ENCODE measurements around the gene PDE4D.
"Not testable (repeated sequence)": the region's sequence is repeated elsewhere in the genome, so short reads cannot be mapped to it uniquely, and the experiment has no call there.

The PDE4D gene

DNA sequence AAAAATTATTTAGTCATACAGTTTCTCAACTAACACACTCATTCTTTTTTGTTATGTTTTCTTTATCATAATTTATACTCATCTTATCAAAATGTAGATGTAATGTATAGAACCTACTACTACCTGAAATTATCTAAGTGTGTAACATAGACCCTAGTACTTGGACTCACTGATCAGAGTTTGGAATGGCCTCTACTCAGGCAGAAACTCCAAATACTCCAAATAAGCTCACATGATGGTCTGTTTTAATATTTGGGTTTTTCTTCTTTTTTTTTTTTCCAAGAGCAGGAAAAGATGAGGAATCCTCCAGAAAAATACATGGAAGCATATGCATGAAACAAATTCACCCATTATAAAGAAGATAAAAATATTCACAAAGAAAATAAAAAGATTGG lies 126.3 kb downstream of the PDE4D start:
- no peak overlapping the region for H3K27ac ChIP-seq
- H3K4me3 ChIP-seq = no peak overlapping the region
- DNase-seq (ENCODE audit: low spot score) = no peak
- TF ChIP-seq, protein P1, sequence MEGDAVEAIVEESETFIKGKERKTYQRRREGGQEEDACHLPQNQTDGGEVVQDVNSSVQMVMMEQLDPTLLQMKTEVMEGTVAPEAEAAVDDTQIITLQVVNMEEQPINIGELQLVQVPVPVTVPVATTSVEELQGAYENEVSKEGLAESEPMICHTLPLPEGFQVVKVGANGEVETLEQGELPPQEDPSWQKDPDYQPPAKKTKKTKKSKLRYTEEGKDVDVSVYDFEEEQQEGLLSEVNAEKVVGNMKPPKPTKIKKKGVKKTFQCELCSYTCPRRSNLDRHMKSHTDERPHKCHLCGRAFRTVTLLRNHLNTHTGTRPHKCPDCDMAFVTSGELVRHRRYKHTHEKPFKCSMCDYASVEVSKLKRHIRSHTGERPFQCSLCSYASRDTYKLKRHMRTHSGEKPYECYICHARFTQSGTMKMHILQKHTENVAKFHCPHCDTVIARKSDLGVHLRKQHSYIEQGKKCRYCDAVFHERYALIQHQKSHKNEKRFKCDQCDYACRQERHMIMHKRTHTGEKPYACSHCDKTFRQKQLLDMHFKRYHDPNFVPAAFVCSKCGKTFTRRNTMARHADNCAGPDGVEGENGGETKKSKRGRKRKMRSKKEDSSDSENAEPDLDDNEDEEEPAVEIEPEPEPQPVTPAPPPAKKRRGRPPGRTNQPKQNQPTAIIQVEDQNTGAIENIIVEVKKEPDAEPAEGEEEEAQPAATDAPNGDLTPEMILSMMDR (IDR thresholded peaks at IDR 0.05) = no peak

- TF ChIP-seq, protein P1 (IDR thresholded peaks at IDR 0.05) = no peak
- Histone ChIP-seq H3K27ac (no peak overlapping the region), H3K4me3 (peak overlapping the region; percentile 39)
- no peak for DNase-seq (ENCODE audit: low spot score)
Observed at GRCh38 chr5:59766427-59767210, 126.9 kb downstream of the PDE4D start.

- TF ChIP-seq, protein P1 (IDR thresholded peaks at IDR 0.05) = no peak
- no peak overlapping the region for H3K4me3 ChIP-seq
- DNase-seq (ENCODE audit: low spot score) = no peak
- no peak overlapping the region for H3K27ac ChIP-seq
Observed at GRCh38 chr5:59765446-59765845, 128.1 kb downstream of the PDE4D start.

DNA sequence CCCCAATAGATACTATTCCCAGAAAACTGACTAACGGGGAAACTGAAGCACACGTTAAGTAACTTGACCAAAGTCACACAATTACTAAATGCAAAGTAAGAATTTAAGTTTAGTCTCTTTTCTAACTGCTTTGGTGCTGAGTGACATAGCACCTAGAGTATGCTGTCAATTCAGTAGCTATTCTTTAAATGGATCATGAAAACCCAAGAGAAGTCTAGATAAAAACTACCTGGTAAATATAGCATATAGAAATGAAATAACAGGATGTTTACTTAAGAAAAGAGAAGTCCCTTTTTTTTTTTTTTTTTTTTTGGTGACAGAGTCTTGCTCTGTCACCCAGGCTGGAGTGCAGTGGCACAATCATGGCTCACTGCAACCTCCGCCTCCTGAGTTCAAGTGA lies 129.2 kb downstream of the PDE4D start:
- TF ChIP-seq, protein P1 (IDR thresholded peaks at IDR 0.05) = no peak
- no peak for DNase-seq (ENCODE audit: low spot score)
- H3K4me3 ChIP-seq = no peak overlapping the region
- no peak overlapping the region for H3K27ac ChIP-seq

GRCh38 chr5:59763541-59763940 lies 130.0 kb downstream of the PDE4D start:
- TF ChIP-seq, protein P1 (IDR thresholded peaks at IDR 0.05) = no peak
- DNase-seq (ENCODE audit: low spot score) = no peak
- Histone ChIP-seq H3K27ac (no peak overlapping the region), H3K4me3 (no peak overlapping the region)

- DNase-seq (ENCODE audit: low spot score); H3K4me3 ChIP-seq; H3K27ac ChIP-seq: not testable (repeated sequence)
Observed at GRCh38 chr5:59762232-59762631, 131.3 kb downstream of the PDE4D start.

GRCh38 chr5:59760785-59761348 lies 132.7 kb downstream of the PDE4D start:
- no peak for DNase-seq (ENCODE audit: low spot score)
- Histone ChIP-seq H3K4me3 (no peak overlapping the region), H3K27ac (no peak overlapping the region)
- TF ChIP-seq, protein P1 (IDR thresholded peaks at IDR 0.05) = no peak
